ENCODE measurements around the gene TMEM250.
"Not testable (repeated sequence)": the region's sequence is repeated elsewhere in the genome, so short reads cannot be mapped to it uniquely, and the experiment has no call there.

TMEM250 gene, protein sequence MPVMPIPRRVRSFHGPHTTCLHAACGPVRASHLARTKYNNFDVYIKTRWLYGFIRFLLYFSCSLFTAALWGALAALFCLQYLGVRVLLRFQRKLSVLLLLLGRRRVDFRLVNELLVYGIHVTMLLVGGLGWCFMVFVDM

DNA sequence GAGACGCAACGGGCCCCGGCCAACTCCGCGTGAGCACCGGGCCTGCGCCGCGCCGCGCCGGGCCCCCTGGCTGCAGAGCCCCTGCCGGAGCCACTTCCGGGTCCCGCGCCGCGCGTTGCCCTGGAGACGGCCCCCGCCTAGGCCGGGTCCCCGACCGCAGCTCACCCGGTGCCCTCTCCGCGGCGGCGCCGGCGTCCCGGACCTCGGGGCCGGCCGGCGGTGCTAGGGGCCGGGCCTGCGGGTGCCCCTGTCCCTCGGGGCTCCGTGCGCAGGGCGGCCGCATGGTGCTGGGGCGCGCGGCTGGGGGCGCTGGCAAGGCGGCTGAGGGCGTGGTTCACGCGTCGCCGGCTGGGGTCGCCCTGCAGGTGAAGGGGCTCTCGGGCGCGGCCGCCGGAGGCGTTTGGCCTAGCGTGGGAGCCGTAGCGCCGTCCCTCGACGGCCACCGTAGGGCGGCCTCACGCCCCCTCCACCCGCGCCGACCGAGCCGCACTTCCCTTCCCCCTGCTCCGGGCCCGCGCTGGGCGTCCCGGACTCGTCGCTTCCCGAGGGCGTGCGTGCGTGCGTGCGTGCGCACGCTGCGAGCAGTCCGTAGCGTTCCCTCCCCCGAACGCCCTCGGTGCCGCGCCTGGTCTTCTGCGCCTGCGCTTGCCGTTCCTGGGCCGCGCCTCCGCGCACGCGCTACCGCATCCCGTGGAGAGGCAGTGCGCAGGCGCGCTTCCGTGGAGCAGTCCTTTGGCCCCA, at the start of gene TMEM250:
Gene TMEM250 (minus strand): TSS at position 556 of the 741 bp plus-strand sequence. CDS start 1,975 bp downstream, outside the sequence.
- DNase-seq, result peak; percentile 98

DNA sequence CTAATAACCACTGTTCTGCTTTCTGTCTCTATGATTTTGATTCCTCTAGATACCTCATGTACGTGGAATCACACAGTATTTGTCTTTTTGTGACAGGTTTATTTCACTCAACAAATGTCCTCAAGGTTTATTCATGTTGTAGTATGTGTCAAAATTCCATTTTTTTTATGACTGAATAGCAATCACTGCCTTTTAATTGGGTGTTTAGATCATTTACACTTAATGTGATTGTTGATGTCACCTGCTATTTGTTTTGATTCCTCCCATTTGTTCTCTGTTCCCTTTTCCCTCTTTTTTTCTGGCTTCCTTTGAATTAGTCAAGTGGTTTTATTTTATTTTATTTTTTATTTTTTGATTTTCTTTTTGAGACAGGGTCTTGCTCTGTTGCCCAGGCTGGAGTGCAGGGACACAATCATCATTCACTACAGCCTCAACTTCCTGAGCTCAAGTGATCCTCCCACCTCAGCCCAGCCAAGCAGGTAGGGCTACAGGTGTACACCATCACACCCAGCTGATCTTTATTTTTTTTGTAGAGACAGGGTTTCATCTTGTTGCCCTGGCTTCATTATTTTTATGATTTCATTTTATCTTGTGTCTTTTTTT, 44.7 kb upstream of the TMEM250 start:
- no peak for DNase-seq

DNA sequence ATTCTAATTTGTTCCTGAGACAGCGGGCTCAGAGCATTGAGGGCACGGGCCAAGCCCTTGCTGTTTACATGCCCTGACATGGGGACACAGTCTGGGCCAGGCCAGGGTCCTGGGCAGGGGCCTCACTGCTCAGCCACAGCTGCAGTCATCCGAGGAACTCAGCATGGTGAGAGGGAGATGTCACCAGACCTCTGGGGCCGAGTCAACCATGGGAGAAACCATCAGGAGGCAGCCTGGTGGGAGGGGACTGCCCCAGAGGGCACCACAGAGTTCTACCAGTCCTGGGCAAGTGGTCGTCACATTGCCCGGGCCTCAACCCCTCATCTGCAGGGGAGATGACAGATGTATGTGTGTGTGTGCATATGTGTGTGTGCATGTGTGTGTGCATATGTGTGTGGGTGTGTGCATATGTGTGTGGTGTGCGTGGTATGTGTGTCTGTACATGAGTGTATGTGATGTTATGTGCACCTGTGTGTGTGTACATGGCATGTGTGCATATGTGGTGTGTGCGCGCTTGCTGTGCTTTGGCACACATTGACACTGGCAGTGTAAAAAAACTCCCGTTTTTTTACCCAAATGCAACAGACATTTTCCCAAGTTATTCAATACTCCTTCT, 42.4 kb upstream of the TMEM250 start:
- DNase-seq, result no peak

DNA sequence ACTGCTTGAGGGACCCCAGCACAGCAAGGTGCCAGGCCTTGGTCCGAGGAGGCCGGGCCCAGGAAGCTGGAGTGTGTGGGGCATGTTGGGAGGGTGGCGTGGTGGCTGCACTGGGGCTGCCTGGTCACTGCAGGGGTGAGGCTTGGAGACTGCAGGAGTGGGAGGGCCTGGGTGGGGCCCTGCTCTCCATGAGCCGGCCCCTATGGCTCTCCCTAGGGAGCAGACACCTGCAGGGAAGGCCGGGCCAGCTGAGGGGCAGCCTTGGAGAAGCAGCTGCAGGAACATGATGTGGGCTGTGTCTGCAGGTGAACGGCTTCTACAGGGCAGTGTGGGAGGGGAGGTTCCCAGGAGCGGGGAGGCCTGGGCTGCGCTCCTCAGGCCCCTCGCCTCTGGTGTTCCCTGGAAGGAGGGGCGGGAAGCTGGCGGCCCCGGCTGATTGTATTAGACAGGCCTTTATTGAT, 41.7 kb upstream of the TMEM250 start:
- DNase-seq, result no peak

DNA sequence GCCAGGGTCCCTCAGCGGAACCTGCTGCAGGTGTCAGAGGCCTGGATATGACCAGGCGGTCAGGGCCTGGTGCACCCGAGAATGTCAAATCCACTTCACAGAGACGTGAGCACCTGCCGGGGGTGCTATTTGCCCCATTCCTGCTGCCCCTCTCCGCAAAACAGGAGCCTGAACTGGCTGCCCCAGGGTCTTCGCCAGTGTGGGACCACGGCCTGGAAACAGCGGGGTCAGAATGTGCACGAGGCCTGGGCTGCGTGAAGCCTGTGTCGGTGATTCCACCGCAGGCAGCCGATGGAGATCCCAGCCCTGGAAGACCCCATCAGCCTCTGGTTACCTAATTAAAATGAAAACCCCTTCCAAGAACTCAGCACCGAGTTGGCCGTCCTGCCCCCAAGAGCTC, 41.2 kb upstream of the TMEM250 start:
- no peak for DNase-seq

DNA sequence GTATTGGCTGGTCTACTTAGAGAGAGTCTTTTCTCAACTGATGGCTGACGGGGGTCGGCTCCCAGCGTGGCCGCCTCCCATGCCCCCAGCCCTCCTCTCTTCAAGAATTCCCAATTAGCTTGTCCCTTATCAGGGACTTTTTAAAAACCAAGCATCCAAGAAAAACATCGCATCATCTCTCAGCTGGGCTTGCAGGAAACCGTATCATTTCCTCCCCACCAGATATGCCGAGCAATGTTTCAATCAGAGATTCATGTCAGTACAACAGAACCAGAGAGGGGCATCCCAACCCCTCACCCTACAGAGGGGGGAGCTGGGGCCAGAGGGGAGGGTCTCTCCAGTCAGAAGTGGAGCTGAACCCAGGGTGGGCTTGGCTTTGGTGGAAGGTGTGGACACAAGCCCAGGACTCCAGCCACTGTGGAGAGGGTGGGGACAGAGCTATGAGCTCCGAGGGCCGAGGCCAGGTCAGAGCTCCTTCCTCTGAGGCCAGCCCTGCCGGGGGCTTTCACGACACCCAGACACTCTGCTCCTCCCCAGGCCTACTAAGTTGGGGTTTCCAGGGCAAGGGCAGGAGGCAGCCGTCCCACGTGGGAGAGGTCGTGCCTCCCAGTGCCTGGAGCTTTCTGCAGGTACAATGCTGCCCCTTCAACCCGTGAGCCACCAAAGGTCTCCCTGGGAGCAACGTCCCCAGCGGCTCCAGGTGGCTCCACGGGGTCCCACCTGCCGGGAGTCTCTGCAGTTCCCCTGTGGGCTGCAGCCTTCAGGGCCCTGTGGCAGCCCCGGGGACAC, 39.0 kb upstream of the TMEM250 start:
- DNase-seq, result no peak

DNA sequence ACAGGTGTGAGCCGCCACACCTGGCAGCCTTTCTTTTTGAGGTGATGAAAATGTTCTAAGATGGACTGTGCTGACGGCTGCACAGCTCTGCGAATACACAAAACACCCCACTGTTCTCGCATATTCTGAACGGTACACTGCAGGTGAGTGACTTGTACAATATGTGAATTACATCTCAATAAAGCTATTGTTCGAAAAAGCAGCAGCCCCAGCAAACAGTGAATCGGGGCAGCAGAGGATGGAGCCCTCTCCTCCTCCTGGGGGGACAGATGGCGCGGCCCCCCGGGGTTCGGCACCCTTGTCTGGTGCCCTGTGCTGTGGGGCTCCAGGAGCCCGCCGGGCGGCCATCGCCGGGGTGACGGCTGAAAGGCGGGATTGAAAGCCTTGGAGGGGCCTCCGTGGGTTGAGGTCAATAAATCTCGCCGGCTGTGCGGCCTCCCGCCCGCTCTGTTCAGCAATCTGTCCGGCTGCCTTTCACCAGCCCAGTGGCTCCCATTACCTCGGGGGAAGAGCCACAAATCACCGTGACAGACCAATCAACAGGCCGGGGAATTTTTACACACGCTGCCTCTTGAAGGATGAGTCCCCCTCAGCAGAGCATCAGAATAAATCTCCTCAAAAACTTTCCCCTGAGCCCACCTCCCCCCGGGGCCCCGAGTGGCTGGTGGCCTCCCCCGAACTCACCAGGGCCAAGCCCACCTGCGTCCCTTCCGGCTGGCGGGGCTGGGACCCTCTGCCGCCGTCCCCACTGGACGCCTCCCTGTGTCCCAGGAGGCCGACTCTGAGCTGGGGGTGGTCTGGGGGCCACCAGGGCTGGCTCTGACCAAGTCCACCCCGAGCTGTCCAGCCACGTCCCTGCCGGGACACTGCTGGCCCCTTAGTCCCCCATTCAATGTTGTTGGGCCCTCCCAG, 37.8 kb upstream of the TMEM250 start:
- no peak for DNase-seq

DNA sequence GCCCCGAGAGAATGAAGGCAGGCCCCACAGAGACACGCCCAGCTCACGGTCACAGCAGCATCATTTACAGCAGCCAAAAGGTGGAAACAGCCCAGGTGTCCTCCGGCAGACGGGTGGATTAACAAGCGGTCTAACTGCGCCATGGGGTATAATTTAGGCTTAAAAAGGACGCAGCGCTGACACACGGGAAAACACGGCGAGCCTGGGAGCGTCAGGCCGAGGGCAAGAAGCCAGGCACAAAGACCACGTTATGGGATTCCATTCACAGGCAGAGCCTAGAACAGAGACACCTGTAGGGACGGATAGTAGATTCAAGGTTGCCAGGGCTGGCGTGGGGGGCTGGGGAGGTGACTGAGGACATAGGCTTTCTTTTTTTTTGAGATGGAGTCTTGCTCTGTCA, 36.9 kb upstream of the TMEM250 start:
- DNase-seq, result no peak

DNA sequence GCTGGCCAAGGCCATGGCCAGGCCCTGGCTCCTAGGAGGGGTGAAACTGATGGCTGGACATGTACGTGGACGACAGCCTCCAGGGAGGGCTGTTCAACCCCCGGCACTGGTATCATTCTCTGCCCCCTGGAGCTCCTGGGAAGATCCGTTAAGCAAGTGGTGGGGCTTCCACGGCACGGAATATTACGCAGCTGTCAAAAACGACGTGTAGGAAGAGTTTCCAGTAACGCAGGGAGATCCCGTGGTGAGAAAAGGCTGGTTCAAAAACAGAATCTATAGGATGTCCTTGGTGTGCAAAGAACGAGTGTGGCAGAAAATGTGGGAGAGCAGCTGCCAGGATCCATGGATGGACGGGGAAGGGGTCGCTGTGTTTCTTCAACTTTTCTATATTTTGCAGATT, 36.3 kb upstream of the TMEM250 start:
- no peak for DNase-seq

DNA sequence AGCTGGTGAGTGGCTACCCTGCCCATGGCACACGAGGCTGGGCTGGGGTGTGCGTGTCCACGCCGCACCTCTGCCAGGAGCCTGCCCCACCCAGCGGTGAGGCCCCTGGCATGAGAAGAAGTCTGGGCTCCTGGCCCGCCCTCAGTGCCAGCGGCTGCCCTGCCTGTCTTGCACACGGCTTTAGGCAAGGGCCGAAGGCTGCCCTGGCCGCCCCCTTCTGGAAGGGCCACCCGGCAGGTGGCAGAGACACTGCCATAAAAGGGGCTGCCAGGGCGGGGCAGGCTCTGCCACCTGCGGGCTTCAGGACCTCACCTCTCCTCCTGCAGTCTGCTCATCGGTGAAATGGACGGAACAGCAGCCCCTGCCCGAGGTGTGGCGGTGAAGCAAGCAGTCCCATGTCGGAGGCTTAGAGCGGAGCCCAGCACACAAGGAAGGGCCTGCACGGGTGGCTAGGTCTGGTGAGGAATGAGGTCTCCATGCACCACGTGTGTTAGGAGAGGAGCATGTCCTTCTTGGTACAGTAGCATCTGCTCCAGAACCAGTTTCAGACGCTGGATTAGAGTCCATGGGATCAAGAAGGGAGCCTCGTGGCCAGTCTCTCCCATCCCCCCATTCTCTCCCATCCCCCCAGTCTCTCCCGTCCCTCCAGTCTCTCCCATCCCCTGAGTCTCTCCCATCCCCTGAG, 34.8 kb upstream of the TMEM250 start:
- DNase-seq, result no peak

DNA sequence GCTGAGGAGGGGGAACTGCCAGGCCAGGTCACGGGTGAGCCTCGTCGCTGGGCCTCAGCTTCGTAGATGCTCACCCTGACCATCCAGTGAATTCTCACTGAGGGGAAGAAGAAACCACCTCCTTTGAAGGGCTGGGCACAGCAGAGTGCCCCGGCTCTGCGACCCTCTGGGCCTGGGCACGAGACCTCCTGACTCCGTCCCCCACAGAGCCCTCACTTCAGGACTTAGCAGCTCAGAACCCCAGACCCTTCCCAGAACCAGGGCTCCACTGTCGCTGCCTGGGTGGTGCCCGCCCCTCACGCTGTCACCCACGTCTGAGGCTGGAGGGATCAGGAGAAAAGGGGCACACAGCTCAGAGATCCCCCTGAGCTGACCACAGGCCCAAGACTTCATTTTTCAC, 34.3 kb upstream of the TMEM250 start:
- no peak for DNase-seq

DNA sequence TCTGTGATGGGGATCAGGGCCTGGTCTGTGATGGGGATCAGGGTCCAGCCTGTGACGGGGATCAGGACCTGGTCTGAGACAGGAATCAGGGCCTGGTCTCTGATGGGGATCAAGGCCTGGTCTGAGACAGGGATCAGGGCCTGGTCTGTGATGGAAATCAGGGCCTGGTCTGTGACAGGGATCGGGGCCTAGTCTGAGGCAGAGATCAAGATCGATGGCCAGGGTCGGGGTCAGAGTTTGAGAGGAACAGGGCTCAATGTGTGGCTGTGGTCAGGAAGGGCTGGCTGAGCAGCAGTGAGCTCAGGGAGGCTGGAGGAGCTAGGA, 33.8 kb upstream of the TMEM250 start:
- no peak for DNase-seq

DNA sequence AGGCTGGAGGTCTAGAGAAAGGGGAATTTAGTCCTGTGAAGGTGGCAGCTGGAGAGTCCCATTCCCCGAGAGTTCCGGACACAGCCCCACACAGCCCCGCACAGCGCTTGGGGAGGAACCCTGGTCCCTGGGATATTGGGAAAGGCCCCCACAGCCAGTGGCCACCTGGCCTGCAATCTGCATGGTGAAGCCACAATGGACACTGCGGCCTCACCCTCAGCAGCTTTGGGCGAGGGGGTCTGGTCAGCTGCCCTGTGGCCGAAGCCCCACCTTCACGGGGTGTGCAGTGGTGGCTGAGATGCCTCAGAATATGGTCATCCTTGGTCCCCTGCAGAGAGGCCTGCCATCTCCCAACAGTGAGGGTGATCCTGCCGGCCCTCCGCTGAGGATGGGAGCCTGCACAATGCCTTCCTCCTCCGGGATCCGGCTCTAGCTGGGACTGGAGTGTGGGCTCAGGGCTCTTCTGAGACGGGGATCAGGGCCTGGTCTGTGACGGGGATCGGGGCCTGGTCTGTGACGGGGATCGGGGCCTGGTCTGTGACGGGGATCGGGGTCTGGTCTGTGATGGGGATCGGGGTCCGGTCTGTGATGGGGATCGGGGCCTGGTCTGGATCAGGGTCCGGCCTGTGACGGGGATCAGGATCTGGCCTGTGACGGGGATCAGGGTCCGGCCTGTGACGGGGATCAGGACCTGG, 33.3 kb upstream of the TMEM250 start:
- DNase-seq, result no peak

DNA sequence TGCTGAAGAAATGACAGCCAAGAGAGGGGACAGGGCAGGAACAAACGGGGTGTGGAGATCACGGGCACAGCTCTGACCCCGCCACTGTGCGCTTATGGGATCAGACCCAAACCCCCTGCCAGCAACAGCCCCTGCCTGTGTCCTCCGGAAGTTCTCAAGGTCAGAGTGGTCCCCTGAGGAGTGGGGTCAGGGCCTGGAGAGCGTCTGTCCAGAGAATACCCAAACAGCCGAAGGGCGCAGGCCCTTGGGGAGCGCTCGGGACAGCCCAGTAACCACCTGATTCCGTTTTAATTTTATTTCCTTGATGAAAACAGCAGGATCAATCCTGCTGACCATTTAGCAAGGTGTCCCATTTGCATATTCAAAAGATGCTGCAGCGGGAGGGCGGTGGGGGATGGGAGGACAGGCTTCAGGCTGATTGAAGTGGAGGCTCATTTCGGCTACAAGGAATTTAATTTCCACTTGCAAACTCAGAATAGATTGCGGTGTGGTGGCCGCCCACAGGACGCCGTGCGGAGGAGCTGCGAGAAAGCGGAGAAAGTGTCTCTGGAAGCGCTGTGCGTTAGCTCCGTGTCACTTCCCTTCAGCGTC, 32.6 kb upstream of the TMEM250 start:
- DNase-seq, result no peak

DNA sequence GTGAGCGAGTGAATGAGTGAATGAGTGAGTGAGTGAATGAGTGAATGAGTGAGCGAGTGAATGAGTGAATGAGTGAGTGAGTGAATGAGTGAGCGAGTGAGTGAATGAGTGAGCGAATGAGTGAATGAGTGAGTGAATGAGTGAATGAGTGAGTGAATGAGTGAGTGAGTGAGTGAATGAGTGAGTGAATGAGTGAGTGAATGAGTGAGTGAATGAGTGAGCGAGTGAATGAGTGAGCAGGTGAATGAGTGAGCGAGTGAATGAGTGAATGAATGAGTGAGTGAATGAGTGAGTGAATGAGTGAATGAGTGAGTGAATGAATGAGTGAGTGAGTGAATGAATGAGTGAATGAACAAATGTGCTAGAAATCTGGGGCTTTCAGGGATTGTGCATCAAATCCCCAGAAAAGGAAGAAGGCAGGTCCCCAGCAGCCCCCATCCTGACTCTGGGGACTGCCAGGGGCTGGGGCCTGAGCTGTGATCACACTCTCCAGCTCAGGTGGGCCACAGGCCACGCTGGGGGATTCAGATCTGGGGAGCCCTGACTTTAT, 32.1 kb upstream of the TMEM250 start:
- DNase-seq, result not testable (repeated sequence)

DNA sequence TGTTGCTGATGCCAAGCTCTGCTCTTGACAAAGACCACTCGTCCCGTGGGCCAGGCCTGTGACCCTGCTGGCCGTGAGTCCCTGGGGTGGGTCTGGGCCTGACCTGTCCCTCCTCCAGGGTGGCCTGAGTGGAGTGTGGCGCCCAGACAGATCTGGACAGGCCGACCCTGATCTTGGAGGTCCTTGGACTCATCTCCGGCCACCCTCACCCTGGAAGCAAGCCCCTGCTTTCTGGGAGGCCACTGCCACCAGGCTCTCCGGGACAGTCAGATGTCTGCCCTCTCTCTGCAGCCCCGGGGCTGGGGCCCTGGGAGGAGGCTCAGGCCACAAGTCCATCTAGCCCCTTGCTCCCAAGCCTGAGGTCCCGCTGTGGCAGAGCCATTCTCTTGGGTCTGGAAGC, 31.2 kb upstream of the TMEM250 start:
- DNase-seq, result no peak

DNA sequence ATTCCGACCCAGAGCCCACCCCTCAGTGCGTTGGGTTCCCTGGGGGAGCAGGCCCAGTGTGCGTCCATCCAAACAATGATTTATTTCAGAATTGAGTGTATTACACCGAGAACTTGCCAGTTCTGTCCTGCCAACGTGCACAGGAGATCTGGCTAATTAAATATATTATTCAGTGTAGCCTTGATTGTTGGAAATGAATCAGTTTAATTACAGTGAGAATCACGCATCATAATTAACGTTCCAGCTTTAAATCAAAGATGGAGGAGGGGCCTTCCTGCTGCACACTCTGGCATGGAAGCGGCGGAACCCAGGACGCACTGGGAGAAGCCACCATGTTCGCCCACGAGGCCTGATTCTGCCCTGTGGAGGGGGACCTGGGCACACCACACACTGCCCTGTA, 30.7 kb upstream of the TMEM250 start:
- no peak for DNase-seq

DNA sequence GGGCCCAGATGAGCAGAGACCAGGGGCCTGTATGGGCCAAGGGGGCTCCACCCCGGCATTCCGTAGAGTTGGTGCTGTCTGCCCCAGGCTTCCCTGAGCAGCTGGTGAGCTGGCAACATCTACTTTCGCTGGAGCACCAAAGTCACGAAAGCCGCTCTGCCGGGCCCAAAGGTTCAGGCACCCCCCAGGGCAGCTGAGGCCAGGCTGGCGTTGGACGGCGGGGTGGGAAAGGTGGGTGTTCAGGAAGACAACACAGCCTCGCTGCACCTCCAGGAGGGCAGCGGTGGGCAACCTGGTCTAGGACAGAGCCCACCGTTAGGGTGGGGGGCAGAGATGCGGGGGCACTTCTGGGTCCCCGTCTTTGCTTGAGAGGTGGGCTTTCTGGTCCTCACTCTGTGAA, 30.1 kb upstream of the TMEM250 start:
- DNase-seq, result no peak

DNA sequence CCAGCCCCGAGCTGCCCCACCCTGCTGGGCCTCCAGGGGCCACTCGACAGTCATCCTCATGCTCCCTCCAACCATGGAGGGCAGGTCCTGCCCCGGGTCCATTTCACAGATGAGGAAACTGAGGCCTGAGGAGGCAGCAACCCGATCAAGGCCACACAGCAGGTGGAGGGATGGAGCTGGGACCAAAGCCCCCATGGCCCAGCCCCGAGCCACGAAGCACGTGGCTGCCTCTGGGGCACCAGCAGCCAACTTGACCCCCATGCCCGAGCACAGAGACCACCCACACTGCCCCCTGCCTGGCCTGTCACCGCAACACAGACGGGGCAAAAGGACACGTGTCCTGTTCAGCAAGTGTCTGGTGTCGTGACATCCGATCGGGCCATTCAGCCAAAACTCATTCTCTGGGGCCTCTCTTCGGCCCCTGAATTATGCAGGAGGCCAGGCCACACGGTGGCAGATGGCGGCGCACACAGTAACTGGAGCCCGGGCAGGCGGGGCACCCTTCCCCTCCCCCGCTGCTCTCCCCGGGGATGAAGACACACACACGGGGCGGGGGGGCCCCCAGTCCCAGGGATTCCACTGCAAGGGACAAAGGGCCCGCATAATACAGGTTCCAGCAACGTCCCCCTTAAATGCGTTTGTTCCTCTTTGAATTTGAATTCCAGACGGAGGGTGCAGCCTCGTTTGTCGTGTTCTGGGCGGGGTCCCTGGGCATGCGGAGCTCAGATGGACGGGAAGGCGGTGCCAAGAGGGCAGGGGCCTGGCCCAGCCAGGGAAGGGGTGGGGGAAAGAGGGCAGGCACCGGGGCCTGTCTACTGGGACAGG, 29.4 kb upstream of the TMEM250 start:
- no peak for DNase-seq

Measured in femur (tissue), 1 donor.